A549 (cell line): ENCODE data around the gene VAT1. TPM values are rescaled to one million over a fixed set of nuclear protein-coding genes. Genes with fewer than 3 reads are reported as not detected.

Experiments
- ATAC-seq, 2 experiments: fragments of 200-7000 bp in 1 of 2; fragments of >200 bp in 1 of 2; cut with Nextera tagmentation in 1 of 2; cut with Tn5 transposase in 1 of 2; 3 replicates each; pipeline versions ENCODE4 v1.8.0 to v1.9.1; 2018 to 2020; ENCODE audit warnings: mild to moderate bottlenecking in 1 of 2, moderate library complexity in 1 of 2
- CTCF ChIA-PET: fragments of 300-600 bp; sonication (Branson Sonifier 250); formaldehyde crosslinking; extraction: SDS; loops from one replicate; lab custom pipeline; 2021; ENCODE audit warnings: antibody characterized with exemption, inconsistent platforms; lab: Yijun Ruan, JAX
- POLR2A ChIA-PET: fragments of 350-600 bp; formaldehyde crosslinking; extraction: SDS; loops from one replicate; lab custom pipeline; 2021; ENCODE audit warnings: antibody characterized with exemption, inconsistent platforms; lab: Yijun Ruan, JAX
- DNase-seq, 2 experiments: peaks; one replicate each; pipeline versions ENCODE4 v3.0.0 to v3.0.0-alpha.2; 2011 to 2016; ENCODE audit warnings: low read depth in 1 of 2, low spot score in 1 of 2
- FAIRE-seq: peaks from 2 replicates; lab custom pipeline; 2011; peaks lifted over from hg19 to GRCh38; lab: Jason Lieb, UNC
- H3K27ac ChIP-seq, 2 experiments: fragments of >200 bp; sonication (Bioruptor Twin); formaldehyde crosslinking; 3 replicates each; pipeline ENCODE4 v1.5.1; 2016 to 2017
- H3K4me1 ChIP-seq: fragments of >200 bp; sonication (Bioruptor Twin); formaldehyde crosslinking; 3 replicates; pipeline ENCODE4 v1.6.1; 2016
- H3K4me2 ChIP-seq: fragments of >200 bp; sonication (Bioruptor Twin); formaldehyde crosslinking; 3 replicates; pipeline ENCODE4 v1.6.1; 2016
- H3K4me3 ChIP-seq: fragments of >200 bp; sonication (Bioruptor Twin); formaldehyde crosslinking; 3 replicates; pipeline ENCODE4 v1.5.1; 2016
- H3K9me3 ChIP-seq: fragments of >200 bp; sonication (Bioruptor Twin); formaldehyde crosslinking; 3 replicates; pipeline ENCODE4 v1.6.1; 2016
- CBX2 ChIP-seq: fragments of 200-600 bp; sonication (generic); IDR thresholded peaks from 2 replicates; pipeline ENCODE4 v1.6.1; 2016; ENCODE audit warnings: low read depth, mild to moderate bottlenecking, borderline replicate concordance
- CEBPB ChIP-seq, 2 experiments: fragments of >200 bp in 1 of 2; sonication (Bioruptor Twin) in 1 of 2; formaldehyde crosslinking in 1 of 2; IDR thresholded peaks; 2 replicates each; pipeline ENCODE4 v1.6.1; 2012 to 2016
- EHF ChIP-seq: fragments of 250-450 bp; sonication (Bioruptor Pico); IDR thresholded peaks from 2 replicates; pipeline ENCODE4 v1.5.0; 2020; ENCODE audit warnings: mild to moderate bottlenecking
- FOXS1 ChIP-seq: fragments of 250-450 bp; sonication (Bioruptor Pico); IDR thresholded peaks from 2 replicates; pipeline ENCODE4 v1.5.0; 2020; ENCODE audit warnings: mild to moderate bottlenecking, moderate library complexity
- GATA3 ChIP-seq: IDR thresholded peaks from 2 replicates; pipeline ENCODE4 v1.6.1; 2012; ENCODE audit warnings: borderline replicate concordance
- HOXA7 ChIP-seq: fragments of 250-450 bp; sonication (Bioruptor Pico); IDR thresholded peaks from 2 replicates; pipeline ENCODE4 v1.5.0; 2020; ENCODE audit warnings: mild to moderate bottlenecking, moderate library complexity
- HOXB5 ChIP-seq: fragments of 250-450 bp; sonication (Bioruptor Pico); IDR thresholded peaks from 2 replicates; pipeline ENCODE4 v1.5.0; 2020; ENCODE audit warnings: mild to moderate bottlenecking, moderate library complexity
- JUN ChIP-seq, 2 experiments: fragments of >200 bp; sonication (Bioruptor Twin); formaldehyde crosslinking; IDR thresholded peaks; 2 replicates in 1 of 2; 3 replicates in 1 of 2; pipeline ENCODE4 v1.6.1; 2016 to 2017
- MAFK ChIP-seq: fragments of 450-650 bp; IDR thresholded peaks from 2 replicates; pipeline ENCODE4 v1.6.1; 2014; ENCODE audit not compliant: partially characterized antibody
- MAZ ChIP-seq: fragments of 150-350 bp; IDR thresholded peaks from 2 replicates; pipeline ENCODE4 v1.6.1; 2014; ENCODE audit warnings: antibody characterized with exemption, low read depth, low read length, borderline replicate concordance
- NR3C1 ChIP-seq: fragments of >200 bp; sonication (Bioruptor Twin); formaldehyde crosslinking; IDR thresholded peaks from 3 replicates; pipeline ENCODE4 v1.6.1; 2017
- PHF8 ChIP-seq: fragments of 200-600 bp; sonication (generic); IDR thresholded peaks from 2 replicates; pipeline ENCODE4 v1.6.1; 2016; ENCODE audit warnings: low read depth, mild to moderate bottlenecking, antibody characterized with exemption, moderate library complexity, borderline replicate concordance
- POLR2A ChIP-seq: IDR thresholded peaks from 2 replicates; pipeline ENCODE4 v1.6.1; 2012; ENCODE audit warnings: mild to moderate bottlenecking, low read length
- POLR2AphosphoS2 ChIP-seq: conservative IDR thresholded peaks from 2 replicates; pipeline ENCODE4 v1.6.1; 2012; ENCODE audit warnings: low read length, improper control_type of control experiment, inconsistent platforms
- RAD21 ChIP-seq, 2 experiments: fragments of >200 bp in 1 of 2; sonication (Bioruptor Twin) in 1 of 2; formaldehyde crosslinking in 1 of 2; IDR thresholded peaks in 1 of 2; conservative IDR thresholded peaks in 1 of 2; 2 replicates in 1 of 2; 3 replicates in 1 of 2; pipeline ENCODE4 v1.6.1; 2012 to 2018; ENCODE audit warnings: inconsistent platforms in 1 of 2
- SREBF2 ChIP-seq: fragments of 450-650 bp; IDR thresholded peaks from 2 replicates; pipeline ENCODE4 v1.6.1; 2014; ENCODE audit warnings: mild to moderate bottlenecking, moderate library complexity
- ZFP36 ChIP-seq: fragments of 450-650 bp; IDR thresholded peaks from 2 replicates; pipeline ENCODE4 v1.6.1; 2014; ENCODE audit warnings: borderline replicate concordance; ENCODE audit not compliant: partially characterized antibody
- WGBS: methylation state at CpG from one replicate; pipeline ENCODE4 v1.1.6; 2017; ENCODE audit errors: missing lambda C conversion rate; 5-methylcytosine and 5-hydroxymethylcytosine counted together
- polyA plus RNA-seq, 4 experiments: library from polyadenylated mRNA; depleted of rRNA in 3 of 4; stranded (reverse); fragments of >200 nt; fragmentation: RNase III in 1 of 4; extraction: RNeasy Plus Mini Kit Qiagen cat#74134 plus additional on column Dnase treatment in 1 of 4; gene quantifications; 2 replicates in 3 of 4; 3 replicates in 1 of 4; pipeline ENCODE4 v1.2.3, GENCODE V29; 2011 to 2017
- TF ChIP-seq, protein P1 (sequence below): fragments of 250-450 bp; sonication (Bioruptor Pico); IDR thresholded peaks from 2 replicates; pipeline ENCODE4 v1.5.0; 2021; ENCODE audit warnings: mild to moderate bottlenecking, moderate library complexity, borderline replicate concordance
- TF ChIP-seq, protein P2 (sequence below): IDR thresholded peaks from 2 replicates; pipeline ENCODE4 v1.6.1; 2012
- TF ChIP-seq, protein P3 (sequence below): fragments of >200 bp; sonication (Bioruptor Twin); formaldehyde crosslinking; IDR thresholded peaks from 3 replicates; pipeline ENCODE4 v1.5.1; 2016
- TF ChIP-seq, protein P4 (sequence below): fragments of >200 bp; sonication (Bioruptor Twin); formaldehyde crosslinking; IDR thresholded peaks from 2 replicates; pipeline ENCODE4 v1.6.1; 2016

VAT1 gene
- polyA plus RNA-seq, 2 of the 4 experiments (the other 2 are of a cell fraction) = 153 to 167 TPM

DNA sequence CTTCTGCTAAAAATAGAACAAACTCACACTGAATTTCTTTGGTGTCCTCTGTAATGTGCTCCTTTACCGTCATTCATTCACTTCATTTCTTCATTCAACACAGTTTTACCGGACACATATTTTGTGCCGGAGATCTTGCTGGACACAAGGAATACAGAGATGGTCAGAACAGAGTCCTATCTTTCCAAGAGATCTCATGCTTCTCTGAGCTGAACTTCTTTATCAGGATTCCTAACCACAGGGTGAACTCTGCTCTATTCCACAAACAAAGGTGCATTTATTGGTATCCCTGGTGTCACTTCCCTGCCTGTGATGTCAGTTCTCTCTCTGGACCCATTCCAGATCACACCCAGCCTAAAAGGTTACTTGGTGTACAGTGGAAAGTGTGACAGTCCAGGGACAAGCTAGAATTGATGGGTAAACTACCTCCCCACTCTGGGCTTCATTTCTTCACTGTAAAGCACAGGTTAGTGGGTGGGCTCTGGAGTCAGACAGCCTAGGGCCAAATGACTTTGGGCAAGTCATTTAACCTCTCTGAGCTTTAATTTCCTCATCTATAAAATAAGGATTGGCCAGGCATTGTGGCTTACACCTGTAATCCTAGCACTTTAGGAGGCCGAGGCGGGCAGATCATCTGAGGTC, 11.4 kb downstream of the VAT1 start:
- H3K27ac ChIP-seq = no peak overlapping the region; a peak in 1 of 6 replicates
- H3K4me3 ChIP-seq = no peak overlapping the region
- POLR2A ChIA-PET = interaction anchor here (5.7 kb wide), 1 partner anchor 12 kb away, joined by 38 read pairs; the partner anchor contains the start of gene RPL27
- WGBS = 76% methylated on average over 5 of the region's 5 CpGs
- H3K9me3 ChIP-seq = no peaks in the 10 kb centered on the region
- FAIRE-seq = no peak
- no peak for ATAC-seq
- H3K4me2 ChIP-seq = peak overlapping the region; percentile 22
- TF ChIP-seq, protein P1, sequence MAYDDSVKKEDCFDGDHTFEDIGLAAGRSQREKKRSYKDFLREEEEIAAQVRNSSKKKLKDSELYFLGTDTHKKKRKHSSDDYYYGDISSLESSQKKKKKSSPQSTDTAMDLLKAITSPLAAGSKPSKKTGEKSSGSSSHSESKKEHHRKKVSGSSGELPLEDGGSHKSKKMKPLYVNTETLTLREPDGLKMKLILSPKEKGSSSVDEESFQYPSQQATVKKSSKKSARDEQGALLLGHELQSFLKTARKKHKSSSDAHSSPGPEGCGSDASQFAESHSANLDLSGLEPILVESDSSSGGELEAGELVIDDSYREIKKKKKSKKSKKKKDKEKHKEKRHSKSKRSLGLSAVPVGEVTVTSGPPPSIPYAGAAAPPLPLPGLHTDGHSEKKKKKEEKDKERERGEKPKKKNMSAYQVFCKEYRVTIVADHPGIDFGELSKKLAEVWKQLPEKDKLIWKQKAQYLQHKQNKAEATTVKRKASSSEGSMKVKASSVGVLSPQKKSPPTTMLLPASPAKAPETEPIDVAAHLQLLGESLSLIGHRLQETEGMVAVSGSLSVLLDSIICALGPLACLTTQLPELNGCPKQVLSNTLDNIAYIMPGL = no peak
- no peak for TF ChIP-seq HOXB5 (CRISPR knock-in tag)
- TF ChIP-seq, protein P2, sequence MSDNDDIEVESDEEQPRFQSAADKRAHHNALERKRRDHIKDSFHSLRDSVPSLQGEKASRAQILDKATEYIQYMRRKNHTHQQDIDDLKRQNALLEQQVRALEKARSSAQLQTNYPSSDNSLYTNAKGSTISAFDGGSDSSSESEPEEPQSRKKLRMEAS = no peak
- no peak for TF ChIP-seq POLR2AphosphoS2
- TF ChIP-seq, protein P3, sequence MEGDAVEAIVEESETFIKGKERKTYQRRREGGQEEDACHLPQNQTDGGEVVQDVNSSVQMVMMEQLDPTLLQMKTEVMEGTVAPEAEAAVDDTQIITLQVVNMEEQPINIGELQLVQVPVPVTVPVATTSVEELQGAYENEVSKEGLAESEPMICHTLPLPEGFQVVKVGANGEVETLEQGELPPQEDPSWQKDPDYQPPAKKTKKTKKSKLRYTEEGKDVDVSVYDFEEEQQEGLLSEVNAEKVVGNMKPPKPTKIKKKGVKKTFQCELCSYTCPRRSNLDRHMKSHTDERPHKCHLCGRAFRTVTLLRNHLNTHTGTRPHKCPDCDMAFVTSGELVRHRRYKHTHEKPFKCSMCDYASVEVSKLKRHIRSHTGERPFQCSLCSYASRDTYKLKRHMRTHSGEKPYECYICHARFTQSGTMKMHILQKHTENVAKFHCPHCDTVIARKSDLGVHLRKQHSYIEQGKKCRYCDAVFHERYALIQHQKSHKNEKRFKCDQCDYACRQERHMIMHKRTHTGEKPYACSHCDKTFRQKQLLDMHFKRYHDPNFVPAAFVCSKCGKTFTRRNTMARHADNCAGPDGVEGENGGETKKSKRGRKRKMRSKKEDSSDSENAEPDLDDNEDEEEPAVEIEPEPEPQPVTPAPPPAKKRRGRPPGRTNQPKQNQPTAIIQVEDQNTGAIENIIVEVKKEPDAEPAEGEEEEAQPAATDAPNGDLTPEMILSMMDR = no peak
- TF ChIP-seq FOXS1 (CRISPR knock-in tag) = no peak
- TF ChIP-seq, protein P4, sequence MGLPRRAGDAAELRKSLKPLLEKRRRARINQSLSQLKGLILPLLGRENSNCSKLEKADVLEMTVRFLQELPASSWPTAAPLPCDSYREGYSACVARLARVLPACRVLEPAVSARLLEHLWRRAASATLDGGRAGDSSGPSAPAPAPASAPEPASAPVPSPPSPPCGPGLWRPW = no peak
- no peak for TF ChIP-seq RAD21 (conservative IDR thresholded peaks at IDR 0.05 in 1 of 2, IDR thresholded peaks at IDR 0.05 in 1 of 2)
- TF ChIP-seq, all 56 proteins: peak for 0
- CTCF ChIA-PET = interaction anchor here (0.6 to 3.4 kb wide), 6 partner anchors 8 to 82 kb away, joined by 3 to 20 read pairs (median 3); partner anchors contain the start of genes RND2 and RPL27
- peak in 1 of 2 experiments; percentile 64 for DNase-seq
- peaks cover 16% of the 10 kb centered on the region; the same call in 2 of the 3 replicates for H3K4me1 ChIP-seq

DNA sequence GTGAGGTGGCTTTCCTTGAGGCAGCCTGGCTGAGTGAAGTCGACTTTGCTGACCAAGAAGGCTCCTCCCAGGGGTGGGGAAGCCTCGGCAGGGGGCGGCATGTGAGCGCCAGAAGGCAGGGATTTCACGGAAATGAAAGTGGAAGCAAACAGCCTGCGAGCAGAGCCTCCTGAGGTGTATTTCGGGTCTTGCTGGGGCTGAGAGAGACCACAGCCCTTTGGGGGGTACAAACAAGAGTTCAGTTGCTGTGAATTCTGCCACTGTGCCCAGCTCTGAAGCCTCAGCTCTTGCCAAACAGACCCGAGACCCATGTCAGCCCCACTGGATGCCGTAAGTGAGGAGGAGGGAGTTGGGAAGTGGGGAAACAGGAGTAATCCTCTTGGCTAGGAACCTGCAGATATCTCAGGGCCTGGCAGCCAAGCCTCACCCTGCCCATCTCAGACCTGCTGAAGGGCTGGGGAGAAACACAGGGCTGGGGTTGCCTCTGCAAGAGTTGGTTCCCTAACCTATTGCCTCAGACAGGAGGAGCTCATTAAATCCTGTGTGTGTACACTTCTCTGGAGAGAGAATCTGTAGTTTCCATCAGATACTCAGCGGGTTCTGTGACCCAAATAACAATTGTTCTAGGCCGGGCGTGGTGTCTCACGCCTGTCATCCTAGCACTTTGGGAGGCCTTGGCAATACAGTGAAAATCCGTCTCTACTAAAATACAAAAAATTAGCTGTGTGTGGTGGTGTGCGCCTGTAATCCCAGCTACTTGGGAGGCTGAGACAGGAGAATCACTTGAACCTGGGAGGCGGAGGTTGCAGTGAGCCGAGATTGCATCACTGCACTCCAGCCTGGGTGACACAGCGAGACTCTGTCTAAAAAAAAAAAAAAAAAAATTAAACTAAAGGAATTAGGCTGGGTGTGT, 15.3 kb downstream of the VAT1 start, which contains the start of gene IFI35:
TSS of gene IFI35 (plus strand) at position 146 of the 913 bp plus-strand sequence. CDS start at position 310, 164 bp downstream.
- Histone ChIP-seq H3K27ac (peak within 1 kb of the TSS; percentile 83 to 92), H3K4me1 (peaks cover 32% of the 10 kb centered on the region; the same call in 2 of the 3 replicates), H3K4me2 (peak within 1 kb of the TSS; percentile 85), H3K4me3 (peak within 1 kb of the TSS; percentile 44), H3K9me3 (no peaks in the 10 kb centered on the region)
- no peak for FAIRE-seq
- TF ChIP-seq RAD21 (conservative IDR thresholded peaks at IDR 0.05 in 1 of 2, IDR thresholded peaks at IDR 0.05 in 1 of 2) (peak; percentile 59 to 66), NR3C1 (no peak), GATA3 (no peak), JUN (IDR thresholded peaks at IDR 0.05) (peak; percentile 11 to 58; a peak in 1 of 5 replicates), CEBPB (IDR thresholded peaks at IDR 0.05) (no peak; a peak in 1 of 4 replicates), SREBF2 (no peak), MAZ (no peak), ZFP36 (no peak), EHF (no peak; the same call in 1 of the 2 replicates), HOXA7 (CRISPR knock-in tag) (no peak), POLR2A (peak; percentile 41; the same call in 1 of the 2 replicates), PHF8 (peak; percentile 68; the same call in 1 of the 2 replicates), MAFK (peak; percentile 22), CBX2 (no peak)
- TF ChIP-seq, protein P2 = peak; percentile 64
- TF ChIP-seq, protein P3 = peak; percentile 41
- POLR2A ChIA-PET = interaction anchor here (1.0 to 1.9 kb wide), 4 partner anchors 9 to 309 kb away, joined by 3 to 44 read pairs (median 4); partner anchors contain the start of gene RPL27
- peak; percentile 80 to 85 for DNase-seq
- ATAC-seq = peak; percentile 82 to 84
- CTCF ChIA-PET = interaction anchor here (0.8 to 1.6 kb wide), 8 partner anchors 10 to 216 kb away, joined by 3 to 13 read pairs (median 3); partner anchors contain the start of gene RND2
- whole genome bisulfite sequencing = 44% methylated on average over 18 of the region's 18 CpGs
